Measurements from ENCODE around the gene RAB3GAP2.

Gene RAB3GAP2, protein sequence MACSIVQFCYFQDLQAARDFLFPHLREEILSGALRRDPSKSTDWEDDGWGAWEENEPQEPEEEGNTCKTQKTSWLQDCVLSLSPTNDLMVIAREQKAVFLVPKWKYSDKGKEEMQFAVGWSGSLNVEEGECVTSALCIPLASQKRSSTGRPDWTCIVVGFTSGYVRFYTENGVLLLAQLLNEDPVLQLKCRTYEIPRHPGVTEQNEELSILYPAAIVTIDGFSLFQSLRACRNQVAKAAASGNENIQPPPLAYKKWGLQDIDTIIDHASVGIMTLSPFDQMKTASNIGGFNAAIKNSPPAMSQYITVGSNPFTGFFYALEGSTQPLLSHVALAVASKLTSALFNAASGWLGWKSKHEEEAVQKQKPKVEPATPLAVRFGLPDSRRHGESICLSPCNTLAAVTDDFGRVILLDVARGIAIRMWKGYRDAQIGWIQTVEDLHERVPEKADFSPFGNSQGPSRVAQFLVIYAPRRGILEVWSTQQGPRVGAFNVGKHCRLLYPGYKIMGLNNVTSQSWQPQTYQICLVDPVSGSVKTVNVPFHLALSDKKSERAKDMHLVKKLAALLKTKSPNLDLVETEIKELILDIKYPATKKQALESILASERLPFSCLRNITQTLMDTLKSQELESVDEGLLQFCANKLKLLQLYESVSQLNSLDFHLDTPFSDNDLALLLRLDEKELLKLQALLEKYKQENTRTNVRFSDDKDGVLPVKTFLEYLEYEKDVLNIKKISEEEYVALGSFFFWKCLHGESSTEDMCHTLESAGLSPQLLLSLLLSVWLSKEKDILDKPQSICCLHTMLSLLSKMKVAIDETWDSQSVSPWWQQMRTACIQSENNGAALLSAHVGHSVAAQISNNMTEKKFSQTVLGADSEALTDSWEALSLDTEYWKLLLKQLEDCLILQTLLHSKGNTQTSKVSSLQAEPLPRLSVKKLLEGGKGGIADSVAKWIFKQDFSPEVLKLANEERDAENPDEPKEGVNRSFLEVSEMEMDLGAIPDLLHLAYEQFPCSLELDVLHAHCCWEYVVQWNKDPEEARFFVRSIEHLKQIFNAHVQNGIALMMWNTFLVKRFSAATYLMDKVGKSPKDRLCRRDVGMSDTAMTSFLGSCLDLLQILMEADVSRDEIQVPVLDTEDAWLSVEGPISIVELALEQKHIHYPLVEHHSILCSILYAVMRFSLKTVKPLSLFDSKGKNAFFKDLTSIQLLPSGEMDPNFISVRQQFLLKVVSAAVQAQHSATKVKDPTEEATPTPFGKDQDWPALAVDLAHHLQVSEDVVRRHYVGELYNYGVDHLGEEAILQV (N-terminal part only)

DNA sequence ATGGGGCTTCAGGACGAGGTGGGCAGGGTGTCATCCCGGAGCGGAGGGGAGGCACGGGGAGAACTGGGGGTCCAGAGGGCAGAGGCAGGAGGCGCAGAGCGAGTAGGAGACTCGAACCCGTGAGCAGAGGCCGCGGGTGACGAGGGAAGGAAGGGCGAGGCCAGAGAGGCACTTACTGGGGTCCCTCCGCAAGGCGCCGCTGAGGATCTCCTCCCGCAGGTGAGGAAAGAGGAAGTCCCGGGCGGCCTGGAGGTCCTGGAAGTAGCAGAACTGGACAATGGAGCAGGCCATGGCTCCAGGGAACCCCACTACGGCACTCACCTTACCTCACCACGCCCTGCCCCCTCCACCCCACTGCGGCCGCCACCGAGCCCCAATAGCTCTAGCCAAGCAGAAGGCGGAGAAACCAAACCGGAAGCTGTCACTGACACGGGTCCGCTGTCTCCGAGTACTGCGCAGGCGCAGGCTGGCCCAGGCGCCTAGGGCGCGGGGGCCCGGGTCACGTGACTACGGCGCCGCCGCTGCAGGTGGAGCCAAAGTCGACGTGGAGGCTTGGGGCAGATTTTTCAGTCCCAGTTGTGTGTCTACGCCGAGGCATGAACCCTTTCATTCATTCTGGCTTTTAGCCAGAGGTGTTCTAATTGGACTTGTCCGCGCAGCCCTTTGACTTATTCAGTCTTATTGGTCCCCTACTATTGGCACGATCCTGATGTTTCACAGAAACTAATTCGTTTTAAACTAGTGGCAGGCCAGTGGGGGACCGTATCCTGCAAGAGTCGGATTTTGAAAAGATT lies at the start of gene RAB3GAP2:
Gene RAB3GAP2 (minus strand): TSS at position 407 of the 794 bp plus-strand sequence. CDS start 116 bp downstream, at position 291.
- TF ChIP-seq, protein P1, sequence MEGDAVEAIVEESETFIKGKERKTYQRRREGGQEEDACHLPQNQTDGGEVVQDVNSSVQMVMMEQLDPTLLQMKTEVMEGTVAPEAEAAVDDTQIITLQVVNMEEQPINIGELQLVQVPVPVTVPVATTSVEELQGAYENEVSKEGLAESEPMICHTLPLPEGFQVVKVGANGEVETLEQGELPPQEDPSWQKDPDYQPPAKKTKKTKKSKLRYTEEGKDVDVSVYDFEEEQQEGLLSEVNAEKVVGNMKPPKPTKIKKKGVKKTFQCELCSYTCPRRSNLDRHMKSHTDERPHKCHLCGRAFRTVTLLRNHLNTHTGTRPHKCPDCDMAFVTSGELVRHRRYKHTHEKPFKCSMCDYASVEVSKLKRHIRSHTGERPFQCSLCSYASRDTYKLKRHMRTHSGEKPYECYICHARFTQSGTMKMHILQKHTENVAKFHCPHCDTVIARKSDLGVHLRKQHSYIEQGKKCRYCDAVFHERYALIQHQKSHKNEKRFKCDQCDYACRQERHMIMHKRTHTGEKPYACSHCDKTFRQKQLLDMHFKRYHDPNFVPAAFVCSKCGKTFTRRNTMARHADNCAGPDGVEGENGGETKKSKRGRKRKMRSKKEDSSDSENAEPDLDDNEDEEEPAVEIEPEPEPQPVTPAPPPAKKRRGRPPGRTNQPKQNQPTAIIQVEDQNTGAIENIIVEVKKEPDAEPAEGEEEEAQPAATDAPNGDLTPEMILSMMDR (IDR thresholded peaks at IDR 0.05): no peak

DNA sequence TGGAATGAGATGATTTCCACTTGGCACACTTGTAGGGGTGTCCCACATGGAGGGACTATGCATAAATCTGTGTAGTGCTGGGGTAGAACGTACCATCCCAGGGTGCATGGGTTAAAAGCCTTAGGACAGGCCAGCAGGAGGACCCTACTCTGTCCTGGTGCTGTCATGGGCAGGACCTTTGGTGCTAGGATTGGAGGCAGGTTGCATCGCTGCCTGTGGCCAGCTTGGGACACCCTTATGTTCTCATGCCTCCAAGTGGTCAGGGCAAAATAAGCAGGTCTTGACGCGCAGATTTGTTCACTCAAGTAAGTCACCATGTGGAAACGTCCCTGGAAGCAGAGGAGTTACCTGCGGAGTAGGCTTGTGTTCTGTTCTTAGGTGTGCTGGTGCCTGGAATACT lies 49.5 kb upstream of the RAB3GAP2 start:
- TF ChIP-seq, protein P1 (IDR thresholded peaks at IDR 0.05): no peak

DNA sequence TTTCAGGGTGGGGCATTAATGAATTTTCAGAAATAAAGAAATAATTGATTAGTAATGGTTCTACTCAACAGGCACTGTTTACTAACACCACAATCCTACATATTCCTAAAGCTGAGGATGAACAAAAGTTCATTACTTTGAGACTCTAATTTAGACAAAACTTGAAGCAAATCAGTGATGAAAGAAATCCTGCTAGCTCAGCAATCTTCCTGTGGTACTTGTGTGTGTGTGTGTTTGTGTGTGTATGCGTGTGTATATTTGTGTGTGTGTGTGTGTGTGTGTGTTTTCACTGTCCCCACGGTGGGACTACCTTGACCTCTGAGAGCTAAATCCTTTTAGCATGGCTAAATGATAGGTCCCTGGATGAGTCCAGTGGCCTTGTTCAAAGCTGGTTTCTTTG lies 48.5 kb upstream of the RAB3GAP2 start:
- TF ChIP-seq, protein P1 (IDR thresholded peaks at IDR 0.05): no peak

DNA sequence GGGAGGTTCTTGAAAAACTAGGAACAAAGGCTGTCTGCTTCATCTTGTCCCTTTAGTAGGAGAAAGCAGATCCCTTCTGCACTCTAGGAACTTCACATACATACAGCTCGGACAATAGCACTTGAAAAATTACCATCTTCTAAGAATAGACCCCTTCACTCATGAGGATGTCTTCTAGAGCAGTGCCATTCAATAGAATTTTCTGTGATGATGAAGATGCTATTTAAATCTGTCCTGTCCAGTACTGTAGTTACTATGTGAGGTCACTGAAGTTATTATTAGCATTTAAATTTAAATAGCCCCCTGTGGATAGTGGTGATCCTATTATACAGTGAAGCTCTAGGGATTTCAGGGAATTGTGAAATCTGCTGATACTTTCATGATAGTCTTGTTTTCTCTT lies 46.4 kb upstream of the RAB3GAP2 start:
- TF ChIP-seq, protein P1 (IDR thresholded peaks at IDR 0.05): no peak

DNA sequence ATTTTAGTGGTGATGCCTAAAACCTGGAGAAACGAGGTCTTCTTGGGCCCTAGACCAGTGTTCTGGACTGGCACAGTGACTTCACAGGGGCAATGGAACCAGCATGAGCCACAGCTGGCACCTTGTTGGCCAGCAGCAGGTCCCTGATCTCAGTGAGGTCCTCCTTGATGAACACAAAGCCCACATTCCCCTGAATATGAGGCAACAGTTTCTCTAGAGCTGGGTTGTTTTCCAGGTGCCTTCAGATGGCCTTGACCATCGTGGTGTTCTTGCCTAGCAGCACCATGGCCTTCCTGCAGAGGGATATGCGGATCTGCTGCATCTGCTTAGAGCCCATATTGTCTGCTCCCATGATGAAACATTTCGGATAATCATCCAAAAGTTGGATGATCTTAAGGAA lies 44.9 kb upstream of the RAB3GAP2 start:
- TF ChIP-seq, protein P1 (IDR thresholded peaks at IDR 0.05): no peak

DNA sequence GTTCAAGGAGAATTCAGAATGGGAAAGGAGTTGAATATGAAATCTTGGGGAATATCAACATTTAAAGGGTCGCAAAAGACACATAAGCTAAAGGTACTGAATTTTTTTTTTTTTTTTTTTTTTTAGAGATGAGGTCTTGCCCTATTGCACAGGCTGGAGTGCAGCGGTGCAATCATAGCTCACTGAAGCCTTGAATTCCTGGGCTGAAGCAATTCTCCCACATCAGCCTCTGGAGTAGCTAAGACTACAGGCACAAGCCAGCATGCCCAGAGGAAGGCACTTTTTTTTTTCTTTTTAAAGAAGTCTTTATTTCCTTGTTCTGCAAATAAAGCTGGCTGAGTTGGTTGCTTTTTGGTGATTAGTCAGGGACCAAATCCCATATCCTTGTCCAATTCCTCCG lies 44.1 kb upstream of the RAB3GAP2 start:
- TF ChIP-seq, protein P1 (IDR thresholded peaks at IDR 0.05): no peak

All from LNCAP (cell line).